Upper lobe of right lung (tissue), 1 donor: ENCODE results near the gene MS4A14. TPM values are rescaled to one million over a fixed set of nuclear protein-coding genes. Genes with fewer than 3 reads are reported as not detected.

Experiments
- ATAC-seq: fragments of 200-7000 bp; cut with Tn5 transposase; one replicate; pipeline ENCODE4 v1.9.1; 2020; ENCODE audit warnings: mild to moderate bottlenecking, moderate library complexity
- DNase-seq: peaks from one replicate; pipeline ENCODE4 v3.0.0-alpha.2; 2020
- H3K27ac ChIP-seq: fragments of 200-600 bp; one replicate; pipeline ENCODE4 v1.8.0; 2022
- H3K27me3 ChIP-seq: fragments of 200-600 bp; one replicate; pipeline ENCODE4 v1.8.0; 2022; ENCODE audit warnings: mild to moderate bottlenecking
- H3K36me3 ChIP-seq: fragments of 200-600 bp; one replicate; pipeline ENCODE4 v1.8.0; 2022
- H3K4me1 ChIP-seq: fragments of 200-600 bp; one replicate; pipeline ENCODE4 v1.8.0; 2022
- H3K4me3 ChIP-seq: fragments of 200-600 bp; one replicate; pipeline ENCODE4 v1.8.0; 2022; ENCODE audit warnings: mild to moderate bottlenecking
- H3K9me3 ChIP-seq: fragments of 200-600 bp; one replicate; pipeline ENCODE4 v1.8.0; 2022
- intact Hi-C: fragments of 100-400 bp; cut with DNase I; formaldehyde crosslinking; loops from one replicate; pipeline ENCODE4 v1.11.0; 2022
- total RNA-seq: library from RNA; stranded (reverse); fragmentation: NEBNext Ultra II Directional; extraction: Animal tissue kit (Norgen Biotek cat#: 25700); gene quantifications from one replicate; pipeline ENCODE4 v1.2.1, GENCODE V29; 2021
- TF ChIP-seq, protein P1 (sequence below): fragments of 200-600 bp; IDR thresholded peaks from one replicate; pipeline ENCODE4 v1.8.0; 2022; ENCODE audit warnings: antibody characterized with exemption
- donor health status: DM: no; HTN: yes; CAD: no; lungs with severe emphysema.

Gene MS4A14
- total RNA-seq, 1 donor from 2014 or later, result 10.3 TPM

DNA sequence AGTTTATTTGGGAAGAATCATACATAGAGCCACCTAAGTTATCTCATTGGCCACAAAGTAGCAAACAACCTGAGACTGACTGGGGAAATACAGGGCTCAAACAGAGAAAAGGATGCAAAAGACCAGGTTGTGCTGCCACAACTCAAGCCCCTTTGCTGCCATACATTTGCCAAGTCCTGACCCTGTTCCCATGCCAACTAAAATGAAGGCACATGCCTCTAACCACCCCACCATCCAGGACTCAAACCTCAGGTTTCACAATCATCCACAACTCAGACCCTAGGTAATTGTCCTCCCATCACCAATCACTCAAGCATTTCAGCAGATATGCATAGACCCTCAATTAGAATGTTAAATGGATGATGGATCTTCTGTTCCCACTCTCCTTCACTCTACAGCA, 58.0 kb downstream of the MS4A14 start:
- intact Hi-C loops, result no loop called here
- ATAC-seq (no peak), DNase-seq (no peak)
- Histone ChIP-seq H3K36me3 (no peaks in the 10 kb centered on the region), H3K4me1 (no peaks in the 10 kb centered on the region), H3K9me3 (no peaks in the 10 kb centered on the region), H3K4me3 (no peak overlapping the region), H3K27ac (no peak overlapping the region), H3K27me3 (no peaks in the 10 kb centered on the region)
- TF ChIP-seq, protein P1, sequence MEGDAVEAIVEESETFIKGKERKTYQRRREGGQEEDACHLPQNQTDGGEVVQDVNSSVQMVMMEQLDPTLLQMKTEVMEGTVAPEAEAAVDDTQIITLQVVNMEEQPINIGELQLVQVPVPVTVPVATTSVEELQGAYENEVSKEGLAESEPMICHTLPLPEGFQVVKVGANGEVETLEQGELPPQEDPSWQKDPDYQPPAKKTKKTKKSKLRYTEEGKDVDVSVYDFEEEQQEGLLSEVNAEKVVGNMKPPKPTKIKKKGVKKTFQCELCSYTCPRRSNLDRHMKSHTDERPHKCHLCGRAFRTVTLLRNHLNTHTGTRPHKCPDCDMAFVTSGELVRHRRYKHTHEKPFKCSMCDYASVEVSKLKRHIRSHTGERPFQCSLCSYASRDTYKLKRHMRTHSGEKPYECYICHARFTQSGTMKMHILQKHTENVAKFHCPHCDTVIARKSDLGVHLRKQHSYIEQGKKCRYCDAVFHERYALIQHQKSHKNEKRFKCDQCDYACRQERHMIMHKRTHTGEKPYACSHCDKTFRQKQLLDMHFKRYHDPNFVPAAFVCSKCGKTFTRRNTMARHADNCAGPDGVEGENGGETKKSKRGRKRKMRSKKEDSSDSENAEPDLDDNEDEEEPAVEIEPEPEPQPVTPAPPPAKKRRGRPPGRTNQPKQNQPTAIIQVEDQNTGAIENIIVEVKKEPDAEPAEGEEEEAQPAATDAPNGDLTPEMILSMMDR, result no peak

DNA sequence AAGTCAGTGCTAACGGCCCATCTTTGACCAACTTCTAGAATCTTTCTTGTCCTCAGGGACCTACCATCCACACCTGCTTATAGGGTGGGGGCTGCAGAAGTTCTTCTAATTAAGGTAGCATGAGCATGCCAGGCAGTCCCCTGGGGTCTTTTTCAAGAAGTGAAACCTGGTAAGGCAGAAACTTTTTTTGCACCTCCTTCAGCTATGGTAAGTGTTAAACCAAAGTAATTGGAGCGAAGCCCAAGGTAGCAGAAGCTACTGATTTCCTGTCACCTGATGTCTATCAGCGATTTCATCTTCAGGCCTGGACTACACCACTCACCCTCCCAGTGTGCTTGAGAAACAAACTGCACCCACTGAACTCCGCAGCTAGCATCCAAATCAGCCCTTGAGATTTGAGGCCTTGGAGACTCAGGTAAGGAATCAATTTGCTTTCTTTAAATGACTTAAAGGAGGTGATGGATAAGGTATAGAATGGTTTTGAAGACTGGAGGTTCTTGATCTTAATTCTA, 59.3 kb downstream of the MS4A14 start, which contains the start of gene MS4A1:
TSS of gene MS4A1 (plus strand) at position 317 of the 512 bp plus-strand sequence. CDS start 6,528 bp downstream, outside the sequence.
- no peaks in the 10 kb centered on the region for H3K27me3 ChIP-seq
- no peak for ATAC-seq

DNA sequence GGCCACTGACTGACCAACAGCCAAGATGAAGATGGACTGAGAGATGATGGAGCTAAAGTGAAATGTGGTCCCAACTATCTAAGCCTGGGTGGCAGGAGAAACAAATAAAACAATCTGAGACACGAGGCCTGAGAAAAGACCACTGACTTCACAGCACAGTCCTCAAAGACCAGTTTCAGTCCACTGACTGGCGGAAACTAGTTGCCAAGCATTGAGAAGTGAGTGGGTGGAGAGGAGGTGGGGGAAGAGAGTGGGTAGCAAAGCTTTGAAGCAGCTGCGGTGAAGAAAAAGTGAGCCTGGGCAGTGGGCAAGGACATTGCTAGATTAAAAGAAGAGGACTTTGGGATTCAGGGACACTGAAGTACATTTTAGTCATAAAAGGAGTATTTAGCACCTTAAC, 61.3 kb downstream of the MS4A14 start:
- TF ChIP-seq, protein P1, result no peak
- no peak overlapping the region for H3K27ac ChIP-seq
- no peak for ATAC-seq

More for the DNA sequence above, 59.3 kb downstream of the MS4A14 start, which contains the start of gene MS4A1:
- no peak within 1 kb of the TSS for H3K4me3 ChIP-seq
- H3K36me3 ChIP-seq, result no peaks in the 10 kb centered on the region
- no peaks in the 10 kb centered on the region for H3K4me1 ChIP-seq
- intact Hi-C loops, result no loop called here
- no peaks in the 10 kb centered on the region for H3K9me3 ChIP-seq
- TF ChIP-seq, protein P1, result no peak
- DNase-seq, result no peak
- H3K27ac ChIP-seq, result no peak within 1 kb of the TSS

GRCh38 chr11:60459345-60459744, 63.1 kb downstream of the MS4A14 start:
- Histone ChIP-seq H3K9me3 (no peaks in the 10 kb centered on the region), H3K4me3 (no peak overlapping the region), H3K36me3 (no peaks in the 10 kb centered on the region), H3K27me3 (no peaks in the 10 kb centered on the region), H3K27ac (no peak overlapping the region), H3K4me1 (no peaks in the 10 kb centered on the region)
- DNase-seq, result no peak
- no peak for ATAC-seq
- intact Hi-C loops, result no loop called here
- TF ChIP-seq, protein P1, result no peak

More for the DNA sequence above, 61.3 kb downstream of the MS4A14 start:
- Histone ChIP-seq H3K4me3 (no peak overlapping the region), H3K9me3 (no peaks in the 10 kb centered on the region), H3K4me1 (no peaks in the 10 kb centered on the region), H3K36me3 (no peaks in the 10 kb centered on the region), H3K27me3 (no peaks in the 10 kb centered on the region)
- no peak for DNase-seq
- intact Hi-C loops, result no loop called here

Other genes with a start within 250 kb of the MS4A14 start
- 112 TPM for gene MS4A6A, start 213.4 kb upstream of the MS4A14 start, total RNA-seq
- gene MS4A4E, start 153.3 kb upstream of the MS4A14 start, total RNA-seq, result 3.0 TPM
- gene MS4A4A, start 115.8 kb upstream of the MS4A14 start, total RNA-seq, result 53.9 TPM
- not detected for gene MS4A6E, start 69.2 kb upstream of the MS4A14 start, total RNA-seq
- gene MS4A7, start 17.9 kb upstream of the MS4A14 start, total RNA-seq, result 184 TPM
- gene MS4A5, start 33.1 kb downstream of the MS4A14 start, total RNA-seq, result not detected
- 1.3 TPM for gene MS4A1, start 59.4 kb downstream of the MS4A14 start, total RNA-seq
- gene MS4A12, start 96.3 kb downstream of the MS4A14 start, total RNA-seq, result not detected
- not detected for gene MS4A13, start 118.9 kb downstream of the MS4A14 start, total RNA-seq